Thyroid gland (tissue), 4 donors: ENCODE data around the gene HEXIM1.

Source experiments
- CTCF ChIP-seq, 6 experiments: fragments of 200-600 bp in 3 of 6; fragments of 450-650 bp in 3 of 6; sonication (generic) in 3 of 6; IDR thresholded peaks; one replicate each; pipeline ENCODE4 v1.5.1; 2016 to 2019; ENCODE audit warnings: antibody characterized with exemption in 6 of 6, mild to moderate bottlenecking in 2 of 6, inconsistent platforms in 1 of 6, moderate library complexity in 1 of 6
- POLR2A ChIP-seq, 2 donors: fragments of 450-650 bp; IDR thresholded peaks; one replicate each; pipeline ENCODE4 v1.6.1; 2017; ENCODE audit warnings: antibody characterized with exemption in 2 of 2, mild to moderate bottlenecking in 2 of 2, moderate library complexity in 1 of 2

GRCh38 chr17:45144199-45145034 lies 3.9 kb upstream of the HEXIM1 start:
- TF ChIP-seq CTCF (IDR thresholded peaks at IDR 0.05) (no peak), POLR2A (IDR thresholded peaks at IDR 0.05) (no peak)
